ENCODE measurements around the gene PRMT5.

- TF ChIP-seq POLR2A (IDR thresholded peaks at IDR 0.05) = no peak
- no peak for TF ChIP-seq POLR2AphosphoS5 (IDR thresholded peaks at IDR 0.05)
- no peak for TF ChIP-seq CTCF (IDR thresholded peaks at IDR 0.05 in 8 of 11, conservative IDR thresholded peaks at IDR 0.05 in 3 of 11)
These were observed 35.5 kb downstream of the PRMT5 start for GRCh38 chr14:22893706-22894105.

All from spleen (tissue), 7 donors.